Trophoblast cell (in vitro differentiated cells and primary cell): ENCODE measurements around the gene MDM1.

ENCODE experiments used
- DNase-seq, 2 donors: peaks; one replicate each; pipeline ENCODE4 v3.0.0-alpha.2; 2016
- H2AFZ ChIP-seq: 2 replicates; pipeline ENCODE4 v1.6.1; 2013; ENCODE audit warnings: low read length, moderate library complexity, mild to moderate bottlenecking; ENCODE audit not compliant: insufficient read depth, poor library complexity
- H2AK5ac ChIP-seq: 2 replicates; pipeline ENCODE4 v1.6.1; 2013; ENCODE audit warnings: mild to moderate bottlenecking, low read length
- H2BK120ac ChIP-seq: 2 replicates; pipeline ENCODE4 v1.6.1; 2013; ENCODE audit warnings: low read length, mild to moderate bottlenecking, moderate library complexity; ENCODE audit not compliant: insufficient read depth, poor library complexity
- H2BK12ac ChIP-seq: 2 replicates; pipeline ENCODE4 v1.6.1; 2013; ENCODE audit warnings: mild to moderate bottlenecking, low read length, moderate library complexity
- H2BK5ac ChIP-seq: 2 replicates; pipeline ENCODE4 v1.6.1; 2013; ENCODE audit warnings: low read length, low read depth, moderate library complexity, mild to moderate bottlenecking; ENCODE audit not compliant: poor library complexity
- H3K14ac ChIP-seq: 2 replicates; pipeline ENCODE4 v1.6.1; 2013; ENCODE audit warnings: mild to moderate bottlenecking, low read length
- H3K18ac ChIP-seq: 2 replicates; pipeline ENCODE4 v1.6.1; 2013; ENCODE audit warnings: mild to moderate bottlenecking, low read length
- H3K23ac ChIP-seq: 2 replicates; pipeline ENCODE4 v1.6.1; 2013; ENCODE audit warnings: low read length
- H3K27ac ChIP-seq: 2 replicates; pipeline ENCODE4 v1.5.1; 2013; ENCODE audit warnings: low read depth, mild to moderate bottlenecking, inconsistent platforms, low read length, moderate library complexity
- H3K27me3 ChIP-seq: 2 replicates; pipeline ENCODE4 v1.6.1; 2013; ENCODE audit warnings: inconsistent platforms, mild to moderate bottlenecking, low read length, moderate library complexity; ENCODE audit not compliant: insufficient read depth
- H3K36me3 ChIP-seq, 2 experiments: 1 replicate in 1 of 2; 2 replicates in 1 of 2; pipeline ENCODE4 v1.6.1; 2013; ENCODE audit warnings: low read length in 2 of 2, mild to moderate bottlenecking in 2 of 2, moderate library complexity in 1 of 2; ENCODE audit not compliant: insufficient read depth in 2 of 2, control insufficient read depth in 1 of 2
- H3K4ac ChIP-seq: 2 replicates; pipeline ENCODE4 v1.6.1; 2013; ENCODE audit warnings: low read depth, mild to moderate bottlenecking, low read length, moderate library complexity
- H3K4me1 ChIP-seq, 2 experiments: 1 replicate in 1 of 2; 2 replicates in 1 of 2; pipeline ENCODE4 v1.6.1; 2013; ENCODE audit warnings: low read length in 2 of 2, mild to moderate bottlenecking in 2 of 2, moderate library complexity in 1 of 2; ENCODE audit not compliant: insufficient read depth in 2 of 2, control insufficient read depth in 1 of 2
- H3K4me2 ChIP-seq: 2 replicates; pipeline ENCODE4 v1.6.1; 2013; ENCODE audit warnings: inconsistent platforms, mild to moderate bottlenecking, low read length, moderate library complexity
- H3K4me3 ChIP-seq: 2 replicates; pipeline ENCODE4 v1.5.1; 2013; ENCODE audit warnings: mild to moderate bottlenecking, low read depth, low read length, inconsistent platforms
- H3K79me1 ChIP-seq: one replicate; pipeline ENCODE4 v1.6.1; 2013; ENCODE audit warnings: low read length
- H3K79me2 ChIP-seq: 2 replicates; pipeline ENCODE4 v1.6.1; 2013; ENCODE audit warnings: low read length, mild to moderate bottlenecking; ENCODE audit not compliant: control insufficient read depth, insufficient read depth, poor library complexity
- H3K9ac ChIP-seq: 2 replicates; pipeline ENCODE4 v1.6.1; 2013; ENCODE audit warnings: mild to moderate bottlenecking, low read length
- H3K9me3 ChIP-seq: 2 replicates; pipeline ENCODE4 v1.6.1; 2013; ENCODE audit warnings: low read depth, mild to moderate bottlenecking, control low read depth, inconsistent platforms, low read length; ENCODE audit not compliant: insufficient read depth
- H4K12ac ChIP-seq: 2 replicates; pipeline ENCODE4 v1.6.1; 2013; ENCODE audit warnings: low read depth, mild to moderate bottlenecking, low read length, moderate library complexity
- H4K8ac ChIP-seq: 2 replicates; pipeline ENCODE4 v1.6.1; 2013; ENCODE audit warnings: low read depth, mild to moderate bottlenecking, low read length, moderate library complexity
- H4K91ac ChIP-seq: one replicate; pipeline ENCODE4 v1.6.1; 2013; ENCODE audit warnings: low read depth, mild to moderate bottlenecking, low read length, moderate library complexity
- WGBS: extraction: QIAGEN DNeasy Blood & Tissue Kit; methylation state at CpG from one replicate; pipeline ENCODE4 v1.1.7; 2013; ENCODE audit warnings: missing lambda C conversion rate; ENCODE audit not compliant: insufficient read length, insufficient coverage; ENCODE audit errors: extremely low coverage; 5-methylcytosine and 5-hydroxymethylcytosine counted together

Gene MDM1

DNA sequence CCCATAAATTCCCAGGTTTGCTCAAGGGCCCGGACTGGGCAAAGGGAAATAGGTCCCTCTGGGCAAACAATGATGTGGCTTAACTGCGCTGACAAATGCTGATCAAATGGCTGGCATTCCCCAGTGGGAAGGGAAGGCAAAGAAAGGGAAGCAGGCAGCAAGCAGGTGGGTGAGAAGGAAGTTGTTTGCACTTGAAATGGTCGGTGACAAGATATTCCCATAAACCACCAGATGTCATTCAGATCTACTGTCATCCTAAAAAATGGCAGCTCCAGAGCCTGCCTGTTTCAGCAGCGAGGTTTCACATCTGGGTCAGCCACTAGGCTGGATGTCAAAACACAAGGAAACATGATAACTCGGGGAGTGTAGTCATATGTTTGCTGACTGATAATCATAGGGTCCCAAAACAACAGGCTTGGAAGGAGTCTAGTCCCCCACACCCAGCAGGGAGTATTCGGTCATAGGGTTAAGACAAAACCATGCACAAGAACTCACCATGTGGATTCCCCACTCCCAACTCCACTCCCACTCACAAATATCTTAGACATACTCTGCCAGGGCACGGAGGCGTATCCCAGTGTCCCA is 37.9 kb upstream of the MDM1 start:
- Histone ChIP-seq H3K36me3 (no peaks in the 10 kb centered on the region), H3K27me3 (no peaks in the 10 kb centered on the region), H2BK5ac (no peak overlapping the region), H4K91ac (no peak overlapping the region), H3K79me2 (no peaks in the 10 kb centered on the region), H3K79me1 (peaks cover 2% of the 10 kb centered on the region), H3K18ac (no peak overlapping the region), H3K4me1 (peaks cover 10 to 11% of the 10 kb centered on the region in 2 experiments), H2BK120ac (no peak overlapping the region), H3K9me3 (peaks cover 2% of the 10 kb centered on the region), H2AK5ac (no peak overlapping the region), H2BK12ac (no peak overlapping the region), H3K27ac (no peak overlapping the region), H3K23ac (no peak overlapping the region), H3K4me3 (no peak overlapping the region), H3K9ac (no peak overlapping the region), H4K8ac (no peak overlapping the region), H3K4ac (no peak overlapping the region), H3K4me2 (no peak overlapping the region), H3K14ac (no peak overlapping the region), H2AFZ (no peak overlapping the region), H4K12ac (no peak overlapping the region)
- no CpG with 5 or more reads among the region's 8 CpGs for WGBS
- no peak for DNase-seq

DNA sequence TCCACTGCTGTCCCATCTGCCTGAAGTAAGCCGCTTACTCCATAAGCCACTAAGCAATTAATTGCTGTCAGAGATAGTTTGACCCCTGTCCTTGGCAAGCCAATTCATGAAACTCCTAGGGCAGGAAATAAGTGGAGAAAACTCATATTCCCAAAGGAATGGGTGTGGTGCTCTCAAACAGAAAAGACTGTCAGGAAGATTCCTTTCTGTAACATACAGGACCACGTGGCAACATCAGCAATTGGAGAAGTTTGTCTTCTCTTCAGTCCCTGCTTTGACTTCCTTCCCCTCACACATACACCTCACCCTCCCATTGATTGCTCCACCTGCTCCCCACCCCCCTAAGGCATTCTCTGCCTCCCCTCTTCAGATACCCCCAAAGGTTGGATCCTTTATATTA is 36.2 kb upstream of the MDM1 start:
- Histone ChIP-seq H3K23ac (no peak overlapping the region), H3K4ac (no peak overlapping the region), H3K79me1 (peaks cover 5% of the 10 kb centered on the region), H4K12ac (no peak overlapping the region), H2BK120ac (no peak overlapping the region), H2AK5ac (no peak overlapping the region), H2BK12ac (no peak overlapping the region), H3K14ac (no peak overlapping the region), H4K91ac (no peak overlapping the region), H3K4me2 (no peak overlapping the region), H3K4me3 (no peak overlapping the region), H3K36me3 (no peaks in the 10 kb centered on the region), H3K9ac (no peak overlapping the region), H3K27me3 (no peaks in the 10 kb centered on the region), H2AFZ (no peak overlapping the region), H3K4me1 (peaks cover 6% of the 10 kb centered on the region in 2 experiments), H3K9me3 (peaks cover 2% of the 10 kb centered on the region), H2BK5ac (no peak overlapping the region), H3K79me2 (no peaks in the 10 kb centered on the region), H3K27ac (no peak overlapping the region), H4K8ac (no peak overlapping the region), H3K18ac (no peak overlapping the region)
- no CpG with 5 or more reads among the region's 2 CpGs for WGBS
- no peak for DNase-seq

DNA sequence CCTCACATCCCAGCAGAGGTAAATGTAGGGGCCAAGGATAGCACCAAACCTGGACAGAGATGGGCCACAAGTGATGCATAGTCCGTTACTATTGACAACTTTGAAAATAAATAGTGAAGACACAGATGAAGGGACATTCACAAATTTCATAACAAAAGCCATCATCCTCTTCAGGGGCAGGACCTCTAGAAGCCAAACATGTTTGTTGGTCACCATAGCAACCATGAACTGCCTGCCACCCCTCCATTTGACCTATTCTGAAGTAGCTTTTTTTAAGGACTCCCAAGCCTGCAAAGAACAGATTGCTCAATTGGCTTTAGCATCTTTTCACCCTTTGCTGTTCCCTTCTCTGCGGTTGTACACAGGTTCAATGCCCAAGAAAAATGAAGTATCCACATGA is 35.7 kb upstream of the MDM1 start:
- Histone ChIP-seq H3K4me1 (peaks cover 6% of the 10 kb centered on the region in 2 experiments), H3K9ac (no peak overlapping the region), H3K79me2 (no peaks in the 10 kb centered on the region), H3K27me3 (no peaks in the 10 kb centered on the region), H3K36me3 (no peaks in the 10 kb centered on the region), H2AK5ac (no peak overlapping the region), H2AFZ (no peak overlapping the region), H3K14ac (no peak overlapping the region), H3K4me3 (no peak overlapping the region), H3K4me2 (no peak overlapping the region), H3K79me1 (peaks cover 5% of the 10 kb centered on the region), H2BK5ac (no peak overlapping the region), H3K9me3 (peaks cover 2% of the 10 kb centered on the region), H4K91ac (no peak overlapping the region), H4K8ac (no peak overlapping the region), H3K4ac (no peak overlapping the region), H4K12ac (no peak overlapping the region), H3K23ac (no peak overlapping the region), H3K18ac (no peak overlapping the region), H2BK120ac (no peak overlapping the region), H3K27ac (no peak overlapping the region), H2BK12ac (no peak overlapping the region)
- DNase-seq, result peak in 1 of 2 donors; percentile 36
- no CpG with 5 or more reads among the region's 2 CpGs for WGBS

DNA sequence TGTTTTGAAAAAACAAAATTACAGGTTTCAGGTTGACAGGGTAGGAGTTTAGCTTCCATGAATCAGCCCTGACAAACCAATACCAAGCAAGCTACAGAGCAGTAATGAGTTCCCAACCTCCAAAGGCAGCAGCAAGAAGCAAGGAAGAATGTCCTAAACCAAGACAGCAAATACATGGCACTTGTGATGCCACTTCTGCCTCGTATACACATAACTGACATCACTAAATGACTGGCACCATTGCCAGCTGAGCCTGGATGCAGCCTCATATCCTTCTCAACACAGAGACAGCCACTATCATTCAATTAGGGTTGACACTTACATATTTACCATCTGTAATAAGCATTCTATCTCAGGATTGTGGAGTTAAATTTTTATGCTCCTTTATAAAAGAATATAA is 35.0 kb upstream of the MDM1 start:
- no peak overlapping the region for H2AK5ac ChIP-seq
- no peak overlapping the region for H3K4me3 ChIP-seq
- no peak overlapping the region for H4K8ac ChIP-seq
- no peak overlapping the region for H4K12ac ChIP-seq
- no peak overlapping the region for H3K18ac ChIP-seq
- H4K91ac ChIP-seq, result no peak overlapping the region
- peaks cover 6% of the 10 kb centered on the region in 2 experiments for H3K4me1 ChIP-seq
- H3K4me2 ChIP-seq, result no peak overlapping the region
- H3K23ac ChIP-seq, result no peak overlapping the region
- no peak overlapping the region for H3K14ac ChIP-seq
- H3K27me3 ChIP-seq, result no peaks in the 10 kb centered on the region
- no peak overlapping the region for H2BK120ac ChIP-seq
- peaks cover 5% of the 10 kb centered on the region for H3K79me1 ChIP-seq
- no peak overlapping the region for H2BK5ac ChIP-seq
- no peak overlapping the region for H2AFZ ChIP-seq
- H3K27ac ChIP-seq, result no peak overlapping the region
- peaks cover 2% of the 10 kb centered on the region for H3K9me3 ChIP-seq
- WGBS, result no CpG with 5 or more reads among the region's 1 CpG
- no peaks in the 10 kb centered on the region for H3K79me2 ChIP-seq
- no peak overlapping the region for H3K9ac ChIP-seq
- H3K36me3 ChIP-seq, result no peaks in the 10 kb centered on the region
- DNase-seq, result no peak
- H2BK12ac ChIP-seq, result no peak overlapping the region
- no peak overlapping the region for H3K4ac ChIP-seq
